Stomach (tissue), 9 donors: ENCODE results near the gene CHMP2A. TPM values are rescaled to one million over a fixed set of nuclear protein-coding genes. Genes with fewer than 3 reads are reported as not detected.

Source experiments
- DNase-seq, 2 donors: peaks; one replicate each; pipeline versions ENCODE4 v3.0.0 to v3.0.0-alpha.2; 2013 to 2019
- H3K27ac ChIP-seq, 5 donors: fragments of 200-600 bp in 4 of 5; sonication (generic) in 4 of 5; one replicate each; pipeline ENCODE4 v1.5.1; 2013 to 2019; ENCODE audit warnings: mild to moderate bottlenecking in 1 of 5, moderate library complexity in 1 of 5
- H3K27me3 ChIP-seq, 3 donors: fragments of 200-600 bp; sonication (generic); one replicate each; pipeline ENCODE4 v1.5.1; 2017 to 2019; ENCODE audit warnings: mixed run types in 1 of 3
- H3K36me3 ChIP-seq, 4 donors: fragments of 200-600 bp; sonication (generic); 1 replicate in 3 of 4; 2 replicates in 1 of 4; pipeline ENCODE4 v1.5.1; 2016 to 2019
- H3K4me1 ChIP-seq, 4 donors: fragments of 200-600 bp; sonication (generic); one replicate each; pipeline ENCODE4 v1.5.1; 2016 to 2019
- H3K4me3 ChIP-seq, 4 donors: fragments of 200-600 bp; sonication (generic) in 3 of 4; one replicate each; pipeline ENCODE4 v1.5.1; 2016 to 2019; ENCODE audit warnings: mild to moderate bottlenecking in 1 of 4
- H3K9me3 ChIP-seq, 4 donors: fragments of 200-600 bp; sonication (generic); one replicate each; pipeline ENCODE4 v1.5.1; 2016 to 2019
- CTCF ChIP-seq, 7 experiments: fragments of 450-650 bp in 4 of 7; fragments of 200-600 bp in 3 of 7; sonication (generic) in 3 of 7; IDR thresholded peaks; one replicate each; pipeline ENCODE4 v1.5.1; 2016 to 2019; ENCODE audit warnings: antibody characterized with exemption in 7 of 7, control low read depth in 2 of 7, mild to moderate bottlenecking in 1 of 7
- EP300 ChIP-seq: sonication (generic); formaldehyde crosslinking; IDR thresholded peaks from one replicate; pipeline ENCODE4 v1.6.1; 2017; ENCODE audit warnings: antibody characterized with exemption
- POLR2A ChIP-seq, 4 donors: fragments of 450-650 bp; IDR thresholded peaks; one replicate each; pipeline ENCODE4 v1.6.1; 2016; ENCODE audit warnings: antibody characterized with exemption in 4 of 4, control low read depth in 2 of 4, mild to moderate bottlenecking in 1 of 4, moderate library complexity in 1 of 4
- POLR2AphosphoS5 ChIP-seq, 3 donors: sonication (generic); formaldehyde crosslinking; IDR thresholded peaks; one replicate each; pipeline ENCODE4 v1.6.1; 2016; ENCODE audit warnings: antibody characterized with exemption in 3 of 3
- WGBS, 5 donors: extraction: QIAGEN DNeasy Blood & Tissue Kit in 3 of 5; methylation state at CpG; one replicate each; pipeline versions ENCODE4 v1.1.5 to v1.1.7; 2013 to 2018; 5-methylcytosine and 5-hydroxymethylcytosine counted together
- intact Hi-C: fragments of 100-400 bp; cut with DNase I; formaldehyde crosslinking; loops from one replicate; pipeline ENCODE4 v1.15.1; 2023; ENCODE audit warnings: low total_unique reads
- polyA plus RNA-seq, 3 donors: library from polyadenylated mRNA; stranded (reverse); fragments of 200-250 nt; gene quantifications; one replicate each; pipeline ENCODE4 v1.2.3, GENCODE V29; 2013
- total RNA-seq, 5 donors: library from RNA; depleted of rRNA; stranded (reverse); fragments of >200 nt; gene quantifications; one replicate each; pipeline versions ENCODE4 v1.1.0 to v1.2.3, GENCODE V29; 2014 to 2016
- donor health status: healthy with polysubstance abuse.
- donor health status: Bipolar disorder and iron deficiency.
- donor health status: healthy.

The CHMP2A gene
- total and polyA plus RNA-seq, 8 donors, result 55.8 to 338 (median 168) TPM

DNA sequence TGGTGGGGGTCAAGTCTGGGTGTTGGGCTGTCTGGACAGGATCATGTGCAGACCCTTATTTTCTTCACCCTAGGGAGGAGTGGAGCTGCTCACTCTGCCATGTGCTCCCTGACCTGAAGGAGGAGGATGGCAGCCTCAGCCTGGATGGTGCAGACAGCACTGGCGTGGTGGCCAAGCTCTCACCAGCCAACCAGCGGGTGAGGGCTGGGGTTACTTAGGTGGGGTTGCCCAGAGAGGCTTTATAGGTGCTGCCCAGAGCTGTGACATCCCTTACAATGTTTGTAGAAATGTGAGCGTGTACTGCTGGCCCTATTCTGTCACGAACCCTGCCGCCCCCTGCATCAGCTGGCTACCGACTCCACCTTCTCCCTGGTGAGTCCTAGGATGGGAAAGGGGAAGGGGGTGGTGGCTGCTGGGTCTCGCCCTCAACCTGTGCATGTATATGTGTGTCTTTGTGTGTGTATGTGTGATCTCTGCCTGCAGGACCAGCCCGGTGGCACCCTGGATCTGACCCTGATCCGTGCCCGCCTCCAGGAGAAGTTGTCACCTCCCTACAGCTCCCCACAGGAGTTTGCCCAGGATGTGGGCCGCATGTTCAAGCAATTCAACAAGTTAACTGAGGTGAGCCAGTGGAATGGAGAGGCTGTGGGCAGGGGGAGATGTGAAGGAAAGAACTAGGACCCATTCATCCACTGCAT, 5.1 kb downstream of the CHMP2A start:
- WGBS, 5 donors, result 85 to 88% (median 87%) methylated on average over 11 of the region's 11 CpGs; no CpG with 5 or more reads in 1 of the 5 donors
- DNase-seq, result no peak
- Histone ChIP-seq H3K27ac (no peak overlapping the region), H3K9me3 (no peaks in the 10 kb centered on the region), H3K27me3 (no peaks in the 10 kb centered on the region), H3K36me3 (peaks cover 67 to 80% (median 76%) of the 10 kb centered on the region in 4 donors), H3K4me3 (no peak overlapping the region), H3K4me1 (peaks cover 33 to 63% (median 55%) of the 10 kb centered on the region in 4 donors)
- intact Hi-C loops, result no loop called here
- TF ChIP-seq POLR2AphosphoS5 (IDR thresholded peaks at IDR 0.05), result no peak
- TF ChIP-seq POLR2A (IDR thresholded peaks at IDR 0.05), result no peak
- no peak for TF ChIP-seq CTCF (IDR thresholded peaks at IDR 0.05)
- no peak for TF ChIP-seq EP300

- intact Hi-C loops, result no loop called here
- Histone ChIP-seq H3K27me3 (no peaks in the 10 kb centered on the region), H3K27ac (no peak overlapping the region), H3K36me3 (peaks cover 67 to 80% (median 76%) of the 10 kb centered on the region in 4 donors), H3K4me1 (peaks cover 30 to 59% (median 49%) of the 10 kb centered on the region in 4 donors), H3K4me3 (no peak overlapping the region), H3K9me3 (no peaks in the 10 kb centered on the region)
- no peak for TF ChIP-seq POLR2A (IDR thresholded peaks at IDR 0.05)
- TF ChIP-seq EP300, result no peak
- TF ChIP-seq CTCF (IDR thresholded peaks at IDR 0.05), result no peak
- TF ChIP-seq POLR2AphosphoS5 (IDR thresholded peaks at IDR 0.05), result no peak
- WGBS, 5 donors, result 87 to 91% (median 89%) methylated on average over 17 to 20 of the region's 20 CpGs
- DNase-seq, result no peak
Observed at GRCh38 chr19:58548859-58549663, 5.8 kb downstream of the CHMP2A start.

- no peak for DNase-seq
- TF ChIP-seq POLR2A (IDR thresholded peaks at IDR 0.05) (no peak), CTCF (IDR thresholded peaks at IDR 0.05) (no peak), POLR2AphosphoS5 (IDR thresholded peaks at IDR 0.05) (no peak), EP300 (no peak)
- WGBS, 5 donors, result 86 to 90% (median 88%) methylated on average over 13 to 18 of the region's 18 CpGs
- Histone ChIP-seq H3K4me3 (peak overlapping the region in 2 of 4 donors; percentile 97 to 100), H3K4me1 (peaks cover 23 to 52% (median 46%) of the 10 kb centered on the region in 4 donors), H3K36me3 (peaks cover 61 to 71% (median 64%) of the 10 kb centered on the region in 4 donors), H3K27me3 (peaks cover 0 to 5% (median 0%) of the 10 kb centered on the region in 3 donors), H3K9me3 (no peaks in the 10 kb centered on the region), H3K27ac (no peak overlapping the region)
- intact Hi-C loops, result no loop called here
Observed at GRCh38 chr19:58547323-58548312, 7.3 kb downstream of the CHMP2A start.
